A549 (cell line): ENCODE measurements around the gene DISC1. TPM values are rescaled to one million over a fixed set of nuclear protein-coding genes. Genes with fewer than 3 reads are reported as not detected.

ENCODE experiments used
- ATAC-seq, 2 experiments: fragments of 200-7000 bp in 1 of 2; fragments of >200 bp in 1 of 2; cut with Nextera tagmentation in 1 of 2; cut with Tn5 transposase in 1 of 2; 3 replicates each; pipeline versions ENCODE4 v1.8.0 to v1.9.1; 2018 to 2020; ENCODE audit warnings: mild to moderate bottlenecking in 1 of 2, moderate library complexity in 1 of 2
- CTCF ChIA-PET: fragments of 300-600 bp; sonication (Branson Sonifier 250); formaldehyde crosslinking; extraction: SDS; loops from one replicate; lab custom pipeline; 2021; ENCODE audit warnings: antibody characterized with exemption, inconsistent platforms; lab: Yijun Ruan, JAX
- POLR2A ChIA-PET: fragments of 350-600 bp; formaldehyde crosslinking; extraction: SDS; loops from one replicate; lab custom pipeline; 2021; ENCODE audit warnings: antibody characterized with exemption, inconsistent platforms; lab: Yijun Ruan, JAX
- DNase-seq, 2 experiments: peaks; one replicate each; pipeline versions ENCODE4 v3.0.0 to v3.0.0-alpha.2; 2011 to 2016; ENCODE audit warnings: low read depth in 1 of 2, low spot score in 1 of 2
- FAIRE-seq: peaks from 2 replicates; lab custom pipeline; 2011; peaks lifted over from hg19 to GRCh38; lab: Jason Lieb, UNC
- H3K27ac ChIP-seq, 2 experiments: fragments of >200 bp; sonication (Bioruptor Twin); formaldehyde crosslinking; 3 replicates each; pipeline ENCODE4 v1.5.1; 2016 to 2017
- H3K4me1 ChIP-seq: fragments of >200 bp; sonication (Bioruptor Twin); formaldehyde crosslinking; 3 replicates; pipeline ENCODE4 v1.6.1; 2016
- H3K4me2 ChIP-seq: fragments of >200 bp; sonication (Bioruptor Twin); formaldehyde crosslinking; 3 replicates; pipeline ENCODE4 v1.6.1; 2016
- H3K4me3 ChIP-seq: fragments of >200 bp; sonication (Bioruptor Twin); formaldehyde crosslinking; 3 replicates; pipeline ENCODE4 v1.5.1; 2016
- H3K9me3 ChIP-seq: fragments of >200 bp; sonication (Bioruptor Twin); formaldehyde crosslinking; 3 replicates; pipeline ENCODE4 v1.6.1; 2016
- BHLHE40 ChIP-seq: IDR thresholded peaks from 2 replicates; pipeline ENCODE4 v1.6.1; 2012; ENCODE audit warnings: low read depth, low read length, inconsistent platforms
- CBX8 ChIP-seq: fragments of 200-600 bp; sonication (generic); IDR thresholded peaks from 2 replicates; pipeline ENCODE4 v1.6.1; 2016
- CEBPB ChIP-seq, 2 experiments: fragments of >200 bp in 1 of 2; sonication (Bioruptor Twin) in 1 of 2; formaldehyde crosslinking in 1 of 2; IDR thresholded peaks; 2 replicates each; pipeline ENCODE4 v1.6.1; 2012 to 2016
- ESRRA ChIP-seq: fragments of 150-350 bp; IDR thresholded peaks from 2 replicates; pipeline ENCODE4 v1.6.1; 2014; ENCODE audit warnings: mild to moderate bottlenecking, low read length, borderline replicate concordance
- FOSL2 ChIP-seq, 2 experiments: fragments of 450-650 bp in 1 of 2; fragments of >200 bp in 1 of 2; sonication (Bioruptor Twin) in 1 of 2; formaldehyde crosslinking; IDR thresholded peaks; 2 replicates each; pipeline versions ENCODE4 v1.5.0 to v1.6.1; 2016 to 2020; ENCODE audit warnings: mild to moderate bottlenecking in 1 of 2, moderate library complexity in 1 of 2
- HEYL ChIP-seq: fragments of 250-450 bp; sonication (Bioruptor Pico); IDR thresholded peaks from 2 replicates; pipeline ENCODE4 v1.8.0; 2021; ENCODE audit warnings: mild to moderate bottlenecking, moderate library complexity
- HOXB5 ChIP-seq: fragments of 250-450 bp; sonication (Bioruptor Pico); IDR thresholded peaks from 2 replicates; pipeline ENCODE4 v1.5.0; 2020; ENCODE audit warnings: mild to moderate bottlenecking, moderate library complexity
- KDM1A ChIP-seq: fragments of 200-600 bp; sonication (generic); IDR thresholded peaks from 2 replicates; pipeline ENCODE4 v1.6.1; 2016; ENCODE audit warnings: low read depth, mild to moderate bottlenecking
- KDM5A ChIP-seq: fragments of 200-600 bp; sonication (generic); IDR thresholded peaks from 2 replicates; pipeline ENCODE4 v1.6.1; 2016; ENCODE audit warnings: antibody characterized with exemption, mild to moderate bottlenecking
- MAZ ChIP-seq: fragments of 150-350 bp; IDR thresholded peaks from 2 replicates; pipeline ENCODE4 v1.6.1; 2014; ENCODE audit warnings: antibody characterized with exemption, low read depth, low read length, borderline replicate concordance
- MYC ChIP-seq: IDR thresholded peaks from 2 replicates; pipeline ENCODE4 v1.6.1; 2012; ENCODE audit warnings: mild to moderate bottlenecking, inconsistent platforms, low read length, improper control_type of control experiment, borderline replicate concordance
- NR3C1 ChIP-seq: fragments of >200 bp; sonication (Bioruptor Twin); formaldehyde crosslinking; IDR thresholded peaks from 3 replicates; pipeline ENCODE4 v1.6.1; 2017
- PHF8 ChIP-seq: fragments of 200-600 bp; sonication (generic); IDR thresholded peaks from 2 replicates; pipeline ENCODE4 v1.6.1; 2016; ENCODE audit warnings: low read depth, mild to moderate bottlenecking, antibody characterized with exemption, moderate library complexity, borderline replicate concordance
- POLR2A ChIP-seq: IDR thresholded peaks from 2 replicates; pipeline ENCODE4 v1.6.1; 2012; ENCODE audit warnings: mild to moderate bottlenecking, low read length
- RAD21 ChIP-seq, 2 experiments: fragments of >200 bp in 1 of 2; sonication (Bioruptor Twin) in 1 of 2; formaldehyde crosslinking in 1 of 2; IDR thresholded peaks in 1 of 2; conservative IDR thresholded peaks in 1 of 2; 2 replicates in 1 of 2; 3 replicates in 1 of 2; pipeline ENCODE4 v1.6.1; 2012 to 2018; ENCODE audit warnings: inconsistent platforms in 1 of 2
- RARB ChIP-seq: fragments of 250-450 bp; sonication (Bioruptor Pico); IDR thresholded peaks from 2 replicates; pipeline ENCODE4 v1.8.0; 2021; ENCODE audit warnings: mild to moderate bottlenecking, moderate library complexity
- RCOR1 ChIP-seq: fragments of 150-350 bp; IDR thresholded peaks from 2 replicates; pipeline ENCODE4 v1.6.1; 2014; ENCODE audit warnings: antibody characterized with exemption, low read length, low read depth
- SREBF2 ChIP-seq: fragments of 450-650 bp; IDR thresholded peaks from 2 replicates; pipeline ENCODE4 v1.6.1; 2014; ENCODE audit warnings: mild to moderate bottlenecking, moderate library complexity
- ZNF302 ChIP-seq: fragments of 250-450 bp; sonication (Bioruptor Pico); IDR thresholded peaks from 2 replicates; pipeline ENCODE4 v1.9.0; 2021; ENCODE audit warnings: inconsistent platforms, mild to moderate bottlenecking, moderate library complexity
- WGBS: methylation state at CpG from one replicate; pipeline ENCODE4 v1.1.6; 2017; ENCODE audit errors: missing lambda C conversion rate; 5-methylcytosine and 5-hydroxymethylcytosine counted together
- polyA plus RNA-seq, 4 experiments: library from polyadenylated mRNA; depleted of rRNA in 3 of 4; stranded (reverse); fragments of >200 nt; fragmentation: RNase III in 1 of 4; extraction: RNeasy Plus Mini Kit Qiagen cat#74134 plus additional on column Dnase treatment in 1 of 4; gene quantifications; 2 replicates in 3 of 4; 3 replicates in 1 of 4; pipeline ENCODE4 v1.2.3, GENCODE V29; 2011 to 2017
- TF ChIP-seq, protein P1 (sequence below): fragments of 450-650 bp; IDR thresholded peaks from 2 replicates; pipeline ENCODE4 v1.6.1; 2014; ENCODE audit warnings: antibody characterized with exemption
- TF ChIP-seq, protein P2 (sequence below): fragments of >200 bp; sonication (Bioruptor Twin); formaldehyde crosslinking; IDR thresholded peaks from 3 replicates; pipeline ENCODE4 v1.6.1; 2016
- TF ChIP-seq, protein P3 (sequence below): fragments of 250-450 bp; sonication (Bioruptor Pico); IDR thresholded peaks from 2 replicates; pipeline ENCODE4 v1.5.0; 2021; ENCODE audit warnings: mild to moderate bottlenecking, moderate library complexity, borderline replicate concordance
- TF ChIP-seq, protein P4 (sequence below): fragments of 150-350 bp; IDR thresholded peaks from 2 replicates; pipeline ENCODE4 v1.6.1; 2014; ENCODE audit warnings: low read depth, mild to moderate bottlenecking, low read length

The DISC1 gene
- polyA plus RNA-seq, 2 of the 4 experiments (the other 2 are of a cell fraction): 0.39 to 0.74 TPM

DNA sequence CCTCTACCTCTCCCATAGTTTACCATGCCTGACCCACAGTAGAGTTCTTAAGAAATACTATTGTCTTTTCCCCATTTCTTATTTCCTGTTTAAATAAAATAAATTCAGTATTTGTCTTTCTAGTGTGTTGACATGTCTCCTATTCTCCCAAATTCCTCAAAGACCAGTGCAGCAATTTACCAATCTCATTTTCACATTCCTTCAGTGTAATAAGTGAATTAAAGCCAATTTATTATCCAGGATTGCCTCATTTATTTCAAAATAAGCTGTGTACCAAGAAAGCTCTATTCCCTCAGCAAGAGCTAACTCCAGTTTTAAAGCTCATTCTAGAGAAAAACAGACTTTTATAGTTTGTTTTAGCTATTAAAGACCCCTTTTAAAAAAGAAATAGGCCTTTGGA, 49.9 kb downstream of the DISC1 start:
- ChIA-PET CTCF (interaction anchor here (0.9 to 1.1 kb wide), 2 partner anchors 10 to 16 kb away, joined by 3 read pairs; no protein-coding TSS in a partner anchor), POLR2A (no interaction called here)
- Histone ChIP-seq H3K9me3 (peaks cover under 1% of the 10 kb centered on the region; the same call in 1 of the 3 replicates), H3K4me1 (no peaks in the 10 kb centered on the region), H3K27ac (no peak overlapping the region), H3K4me3 (no peak overlapping the region), H3K4me2 (no peak overlapping the region)
- no peak for ATAC-seq
- TF ChIP-seq, protein P1, sequence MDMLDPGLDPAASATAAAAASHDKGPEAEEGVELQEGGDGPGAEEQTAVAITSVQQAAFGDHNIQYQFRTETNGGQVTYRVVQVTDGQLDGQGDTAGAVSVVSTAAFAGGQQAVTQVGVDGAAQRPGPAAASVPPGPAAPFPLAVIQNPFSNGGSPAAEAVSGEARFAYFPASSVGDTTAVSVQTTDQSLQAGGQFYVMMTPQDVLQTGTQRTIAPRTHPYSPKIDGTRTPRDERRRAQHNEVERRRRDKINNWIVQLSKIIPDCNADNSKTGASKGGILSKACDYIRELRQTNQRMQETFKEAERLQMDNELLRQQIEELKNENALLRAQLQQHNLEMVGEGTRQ: no peak
- TF ChIP-seq KDM1A (no peak), BHLHE40 (no peak), RARB (CRISPR knock-in tag) (no peak), POLR2A (no peak), NR3C1 (no peak), HOXB5 (no peak), ZNF302 (CRISPR knock-in tag) (no peak), RAD21 (conservative IDR thresholded peaks at IDR 0.05 in 1 of 2, IDR thresholded peaks at IDR 0.05 in 1 of 2) (no peak)
- TF ChIP-seq, protein P2, sequence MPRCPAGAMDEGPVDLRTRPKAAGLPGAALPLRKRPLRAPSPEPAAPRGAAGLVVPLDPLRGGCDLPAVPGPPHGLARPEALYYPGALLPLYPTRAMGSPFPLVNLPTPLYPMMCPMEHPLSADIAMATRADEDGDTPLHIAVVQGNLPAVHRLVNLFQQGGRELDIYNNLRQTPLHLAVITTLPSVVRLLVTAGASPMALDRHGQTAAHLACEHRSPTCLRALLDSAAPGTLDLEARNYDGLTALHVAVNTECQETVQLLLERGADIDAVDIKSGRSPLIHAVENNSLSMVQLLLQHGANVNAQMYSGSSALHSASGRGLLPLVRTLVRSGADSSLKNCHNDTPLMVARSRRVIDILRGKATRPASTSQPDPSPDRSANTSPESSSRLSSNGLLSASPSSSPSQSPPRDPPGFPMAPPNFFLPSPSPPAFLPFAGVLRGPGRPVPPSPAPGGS: no peak
- no peak for DNase-seq
- no peak for FAIRE-seq

DNA sequence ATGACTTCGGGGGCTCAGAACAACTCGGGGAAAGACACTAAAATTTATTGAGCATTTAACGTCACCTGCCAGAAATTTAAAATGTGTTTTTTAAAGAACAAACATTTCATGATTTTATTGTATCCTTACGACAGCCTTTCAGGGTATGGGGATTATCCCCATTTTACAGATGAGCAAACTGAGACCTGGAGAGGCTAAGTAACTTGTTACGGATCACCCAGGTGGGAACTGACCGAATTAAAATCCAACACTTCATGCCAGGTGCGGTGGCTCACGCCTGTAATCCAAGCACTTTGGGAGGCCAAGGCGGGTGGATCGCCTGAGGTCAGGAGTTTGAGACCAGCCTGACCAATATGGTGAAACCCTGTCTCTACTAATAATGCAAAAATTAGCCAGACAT, 50.9 kb downstream of the DISC1 start:
- Histone ChIP-seq H3K27ac (no peak overlapping the region), H3K9me3 (no peaks in the 10 kb centered on the region), H3K4me1 (no peaks in the 10 kb centered on the region), H3K4me2 (no peak overlapping the region), H3K4me3 (no peak overlapping the region)
- no peak for FAIRE-seq
- ChIA-PET POLR2A (no interaction called here), CTCF (interaction anchor here (1.1 kb wide), 1 partner anchor 11 kb away, joined by 3 read pairs; no protein-coding TSS in a partner anchor)
- WGBS: 76% methylated on average over 10 of the region's 10 CpGs
- no peak for TF ChIP-seq KDM5A
- DNase-seq: no peak
- ATAC-seq: no peak

DNA sequence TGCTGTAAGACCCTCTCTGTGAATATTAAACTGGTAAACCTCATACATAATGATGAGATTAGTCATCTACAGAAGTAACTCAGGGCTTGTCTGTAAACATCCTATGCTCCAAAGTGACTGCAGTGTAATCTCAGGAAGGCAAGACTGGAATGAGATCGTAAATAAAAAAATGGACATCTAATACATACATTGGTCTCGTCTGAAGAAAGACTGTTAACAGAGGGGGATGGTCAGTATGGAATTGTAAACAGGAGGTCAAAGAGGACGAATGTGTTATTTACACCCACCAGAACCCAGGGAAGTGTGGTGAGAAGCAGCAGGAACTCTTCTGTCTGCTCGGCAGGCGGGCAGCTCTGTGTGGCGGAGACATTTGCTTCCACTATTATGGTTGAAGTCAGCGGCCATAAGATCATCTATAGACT, 51.4 kb downstream of the DISC1 start:
- ChIA-PET POLR2A (no interaction called here), CTCF (interaction anchor here (1.8 kb wide), 1 partner anchor 15 kb away, joined by 5 read pairs; no protein-coding TSS in a partner anchor)
- 52% methylated on average over 7 of the region's 7 CpGs for WGBS
- TF ChIP-seq CEBPB (IDR thresholded peaks at IDR 0.05) (no peak), ESRRA (no peak), RCOR1 (no peak), CBX8 (no peak), SREBF2 (no peak)
- DNase-seq: no peak
- no peak for ATAC-seq
- no peak for FAIRE-seq
- no peaks in the 10 kb centered on the region for H3K4me1 ChIP-seq
- H3K4me3 ChIP-seq: no peak overlapping the region
- H3K4me2 ChIP-seq: no peak overlapping the region
- H3K9me3 ChIP-seq: no peaks in the 10 kb centered on the region
- H3K27ac ChIP-seq: no peak overlapping the region

DNA sequence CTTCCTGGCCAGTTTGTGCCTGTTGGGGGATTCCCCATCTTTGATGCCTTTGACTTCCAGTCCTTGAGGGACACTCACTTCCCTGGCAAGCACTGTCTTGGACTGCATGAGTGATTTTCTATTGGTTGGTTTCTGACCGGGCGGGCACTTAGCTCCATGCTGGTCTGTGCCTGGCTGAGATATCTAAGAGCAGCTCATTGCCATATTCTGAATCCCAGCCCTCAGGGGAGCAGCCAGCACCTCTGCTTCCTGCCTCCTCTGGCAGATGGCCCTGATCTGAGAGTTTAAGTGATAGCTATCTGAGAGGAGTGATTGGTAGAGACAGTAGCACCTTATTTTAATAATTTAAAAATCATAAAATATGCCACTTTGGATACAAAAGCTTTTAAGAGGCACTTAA, 52.5 kb downstream of the DISC1 start:
- no peaks in the 10 kb centered on the region for H3K9me3 ChIP-seq
- POLR2A ChIA-PET: no interaction called here
- no peaks in the 10 kb centered on the region for H3K4me1 ChIP-seq
- CTCF ChIA-PET: interaction anchor here (1.8 kb wide), 1 partner anchor 14 kb away, joined by 5 read pairs; no protein-coding TSS in a partner anchor
- no peak for DNase-seq
- ATAC-seq: no peak
- H3K27ac ChIP-seq: no peak overlapping the region
- H3K4me2 ChIP-seq: no peak overlapping the region
- FAIRE-seq: no peak
- 100% methylated on average over 2 of the region's 2 CpGs for WGBS
- H3K4me3 ChIP-seq: no peak overlapping the region
- TF ChIP-seq NR3C1 (no peak), MAZ (no peak), HEYL (CRISPR knock-in tag) (no peak), HOXB5 (no peak), KDM5A (no peak), MYC (no peak), BHLHE40 (no peak), FOSL2 (IDR thresholded peaks at IDR 0.05) (no peak), FOSL2 (CRISPR knock-in tag; IDR thresholded peaks at IDR 0.05) (no peak), PHF8 (no peak)
- TF ChIP-seq, protein P3, sequence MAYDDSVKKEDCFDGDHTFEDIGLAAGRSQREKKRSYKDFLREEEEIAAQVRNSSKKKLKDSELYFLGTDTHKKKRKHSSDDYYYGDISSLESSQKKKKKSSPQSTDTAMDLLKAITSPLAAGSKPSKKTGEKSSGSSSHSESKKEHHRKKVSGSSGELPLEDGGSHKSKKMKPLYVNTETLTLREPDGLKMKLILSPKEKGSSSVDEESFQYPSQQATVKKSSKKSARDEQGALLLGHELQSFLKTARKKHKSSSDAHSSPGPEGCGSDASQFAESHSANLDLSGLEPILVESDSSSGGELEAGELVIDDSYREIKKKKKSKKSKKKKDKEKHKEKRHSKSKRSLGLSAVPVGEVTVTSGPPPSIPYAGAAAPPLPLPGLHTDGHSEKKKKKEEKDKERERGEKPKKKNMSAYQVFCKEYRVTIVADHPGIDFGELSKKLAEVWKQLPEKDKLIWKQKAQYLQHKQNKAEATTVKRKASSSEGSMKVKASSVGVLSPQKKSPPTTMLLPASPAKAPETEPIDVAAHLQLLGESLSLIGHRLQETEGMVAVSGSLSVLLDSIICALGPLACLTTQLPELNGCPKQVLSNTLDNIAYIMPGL: no peak
- TF ChIP-seq, protein P4, sequence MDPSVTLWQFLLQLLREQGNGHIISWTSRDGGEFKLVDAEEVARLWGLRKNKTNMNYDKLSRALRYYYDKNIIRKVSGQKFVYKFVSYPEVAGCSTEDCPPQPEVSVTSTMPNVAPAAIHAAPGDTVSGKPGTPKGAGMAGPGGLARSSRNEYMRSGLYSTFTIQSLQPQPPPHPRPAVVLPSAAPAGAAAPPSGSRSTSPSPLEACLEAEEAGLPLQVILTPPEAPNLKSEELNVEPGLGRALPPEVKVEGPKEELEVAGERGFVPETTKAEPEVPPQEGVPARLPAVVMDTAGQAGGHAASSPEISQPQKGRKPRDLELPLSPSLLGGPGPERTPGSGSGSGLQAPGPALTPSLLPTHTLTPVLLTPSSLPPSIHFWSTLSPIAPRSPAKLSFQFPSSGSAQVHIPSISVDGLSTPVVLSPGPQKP: no peak
